HG03575 (cell line): ENCODE results near the gene BSG.
"Not testable (repeated sequence)": the region's sequence is repeated elsewhere in the genome, so short reads cannot be mapped to it uniquely, and the experiment has no call there.

Experiments
- ATAC-seq: cut with Tn5 transposase; IDR thresholded peaks from one replicate; pipeline ENCODE4 v1.9.1; 2021; ENCODE audit not compliant: unreplicated experiment, insufficient number of reproducible peaks, low FRiP score; ENCODE audit errors: extremely low read depth

The BSG gene

GRCh38 chr19:613732-614567, 41.6 kb downstream of the BSG start:
- no peak for ATAC-seq

GRCh38 chr19:615619-616018, 43.2 kb downstream of the BSG start:
- ATAC-seq = no peak

GRCh38 chr19:616062-616700, 43.8 kb downstream of the BSG start:
- no peak for ATAC-seq

DNA sequence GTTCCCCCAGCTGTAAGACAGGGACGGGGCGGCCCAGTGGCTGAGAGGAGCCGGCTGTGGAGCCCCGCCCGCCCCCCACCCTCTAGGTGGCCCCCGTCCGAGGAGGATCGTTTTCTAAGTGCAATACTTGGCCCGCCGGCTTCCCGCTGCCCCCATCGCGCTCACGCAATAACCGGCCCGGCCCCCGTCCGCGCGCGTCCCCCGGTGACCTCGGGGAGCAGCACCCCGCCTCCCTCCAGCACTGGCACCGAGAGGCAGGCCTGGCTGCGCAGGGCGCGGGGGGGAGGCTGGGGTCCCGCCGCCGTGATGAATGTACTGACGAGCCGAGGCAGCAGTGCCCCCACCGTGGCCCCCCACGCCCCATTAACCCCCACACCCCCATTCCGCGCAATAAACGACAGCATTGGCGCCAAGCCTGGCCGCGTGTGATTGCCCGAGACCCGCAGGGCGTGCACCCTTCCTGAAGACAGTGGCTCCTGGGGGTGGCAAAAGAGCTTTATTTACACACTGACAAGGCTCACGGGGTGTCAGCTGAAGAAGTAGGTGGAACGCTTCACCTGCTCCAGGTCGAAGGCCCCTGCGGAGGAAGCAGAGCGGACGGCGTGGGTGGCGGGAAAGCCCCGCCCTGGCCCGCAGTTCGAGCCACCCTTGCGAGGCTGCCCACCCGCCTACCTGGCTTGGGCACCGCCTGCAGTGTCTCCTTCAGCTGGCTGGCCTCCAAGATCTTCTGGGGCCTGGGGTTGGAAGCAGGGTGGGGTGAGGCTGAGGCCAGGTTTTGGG, 44.5 kb downstream of the BSG start:
- ATAC-seq = no peak

DNA sequence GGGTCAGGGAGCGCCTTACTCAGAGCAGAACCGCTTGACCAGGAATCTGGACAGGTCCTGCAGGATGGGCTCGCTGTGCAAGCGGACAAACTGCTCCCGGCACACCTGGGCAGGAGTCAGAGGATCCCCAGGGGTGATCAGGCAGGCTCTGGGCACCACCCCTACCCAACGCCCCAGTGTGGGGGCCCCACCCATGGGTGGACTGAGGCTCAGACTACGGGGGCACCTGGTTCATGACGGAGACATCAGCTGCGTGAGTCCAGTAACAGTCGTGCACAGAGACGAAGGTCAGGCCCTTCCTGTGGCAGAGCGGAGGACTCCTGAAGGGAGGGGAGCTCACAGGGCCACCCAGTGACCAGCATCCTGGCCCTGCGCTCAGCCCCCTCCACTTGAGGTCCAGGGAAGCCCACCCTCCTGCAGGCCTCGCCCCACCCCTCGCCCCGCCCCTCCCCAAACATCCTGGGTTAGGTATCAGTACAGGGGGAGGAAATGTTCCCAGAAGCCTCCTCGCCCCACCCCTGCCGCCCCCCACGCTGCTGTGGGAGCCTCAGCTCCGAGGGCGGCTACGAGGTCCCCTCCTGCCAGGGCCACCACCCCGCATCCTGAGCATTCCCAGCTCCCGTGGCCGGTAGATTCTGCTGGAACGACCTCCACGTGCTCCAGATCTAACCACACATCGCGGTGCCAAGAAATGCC, 45.3 kb downstream of the BSG start:
- no peak for ATAC-seq

DNA sequence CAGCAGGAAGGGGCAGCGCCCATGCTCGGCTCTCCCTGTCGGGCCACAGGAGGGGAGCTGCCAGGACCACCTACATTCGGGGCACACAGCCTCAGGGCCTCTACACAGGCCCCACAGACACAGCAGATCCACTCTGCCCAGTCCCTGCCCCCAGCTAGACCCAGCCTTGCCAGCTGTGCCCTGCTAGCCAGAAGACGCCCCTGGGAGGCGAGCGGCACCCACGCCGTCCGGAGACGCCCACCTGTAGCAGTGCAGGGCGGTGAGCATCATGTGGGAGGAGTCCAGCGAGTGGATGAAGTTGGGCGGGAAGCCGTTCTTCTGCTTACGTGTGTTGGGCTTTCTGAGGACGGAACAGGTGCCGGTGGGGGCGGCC, 45.8 kb downstream of the BSG start:
- no peak for ATAC-seq

DNA sequence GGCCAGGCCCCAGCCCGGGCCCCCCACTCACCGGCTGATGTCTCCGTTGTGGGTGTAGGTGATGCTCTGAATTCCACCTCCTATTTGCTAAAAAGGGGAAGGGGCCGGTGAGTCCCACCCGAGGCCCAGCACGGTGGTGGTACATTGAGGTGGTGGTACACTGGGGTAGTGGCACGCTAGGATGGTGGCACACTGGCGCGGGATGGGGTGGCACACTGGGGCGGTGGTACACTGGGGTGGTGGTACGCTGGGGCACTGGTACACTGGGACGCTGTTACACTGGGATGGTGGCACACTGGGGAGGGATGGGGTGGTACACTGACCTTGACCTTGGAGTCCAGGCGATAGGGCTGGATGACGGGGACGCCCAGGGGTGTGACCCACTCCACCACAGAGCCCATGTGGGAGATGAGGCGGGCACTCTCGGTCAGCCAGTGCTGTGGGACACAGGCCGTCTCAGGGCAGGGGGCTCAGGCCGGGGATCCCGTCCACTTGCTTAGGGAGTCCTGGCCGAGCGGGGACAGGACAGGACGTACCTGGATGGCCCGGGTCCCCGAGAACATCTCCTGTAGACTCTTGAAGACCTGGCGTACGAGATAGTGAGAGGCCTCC, 46.4 kb downstream of the BSG start:
- no peak for ATAC-seq

GRCh38 chr19:619286-620002, 47.0 kb downstream of the BSG start:
- no peak for ATAC-seq

GRCh38 chr19:620166-620862, 47.9 kb downstream of the BSG start:
- no peak for ATAC-seq

GRCh38 chr19:621191-621590, 48.8 kb downstream of the BSG start:
- ATAC-seq = not testable (repeated sequence)

DNA sequence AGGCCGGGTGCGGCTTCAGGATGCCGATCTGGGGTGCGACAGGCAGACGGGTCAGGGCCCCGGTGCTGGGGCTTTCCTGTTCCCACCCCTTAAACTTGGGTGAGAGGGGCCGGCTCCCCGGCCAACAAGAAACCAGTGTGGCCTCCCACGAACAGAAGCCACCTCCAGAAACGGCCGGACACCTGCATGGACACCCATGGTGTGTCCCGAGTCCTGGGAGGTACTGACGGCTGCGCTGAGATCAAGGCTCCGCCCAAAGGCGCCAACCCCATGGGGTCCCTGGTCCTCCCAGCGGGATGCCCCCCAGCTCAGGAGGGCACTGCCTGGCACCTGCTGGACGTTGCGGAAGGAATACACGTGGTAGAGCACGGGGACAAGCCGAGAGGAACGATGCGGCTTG, 49.4 kb downstream of the BSG start:
- no peak for ATAC-seq

GRCh38 chr19:622666-623065, 50.3 kb downstream of the BSG start:
- ATAC-seq = no peak

- ATAC-seq = no peak
Measured at GRCh38 chr19:623175-623916, 51.0 kb downstream of the BSG start.

DNA sequence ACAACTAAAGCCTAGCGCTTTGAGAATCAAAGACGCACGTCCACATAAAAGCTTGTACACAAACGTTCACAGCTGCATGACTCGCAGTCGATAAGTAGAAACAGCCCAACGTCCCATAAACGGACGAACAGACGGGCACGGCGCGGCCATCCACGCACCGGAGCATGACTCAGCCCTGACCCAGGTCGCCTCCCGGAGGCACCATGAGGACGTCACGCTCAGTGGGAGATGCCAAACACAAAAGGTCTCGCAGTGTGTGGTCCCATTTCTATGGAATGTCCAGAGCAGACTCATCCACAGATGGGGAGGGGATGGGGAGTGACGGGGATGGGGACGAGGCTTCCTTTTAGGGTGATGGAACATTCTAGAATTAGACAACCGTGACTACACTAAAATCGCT, 51.6 kb downstream of the BSG start:
- no peak for ATAC-seq

DNA sequence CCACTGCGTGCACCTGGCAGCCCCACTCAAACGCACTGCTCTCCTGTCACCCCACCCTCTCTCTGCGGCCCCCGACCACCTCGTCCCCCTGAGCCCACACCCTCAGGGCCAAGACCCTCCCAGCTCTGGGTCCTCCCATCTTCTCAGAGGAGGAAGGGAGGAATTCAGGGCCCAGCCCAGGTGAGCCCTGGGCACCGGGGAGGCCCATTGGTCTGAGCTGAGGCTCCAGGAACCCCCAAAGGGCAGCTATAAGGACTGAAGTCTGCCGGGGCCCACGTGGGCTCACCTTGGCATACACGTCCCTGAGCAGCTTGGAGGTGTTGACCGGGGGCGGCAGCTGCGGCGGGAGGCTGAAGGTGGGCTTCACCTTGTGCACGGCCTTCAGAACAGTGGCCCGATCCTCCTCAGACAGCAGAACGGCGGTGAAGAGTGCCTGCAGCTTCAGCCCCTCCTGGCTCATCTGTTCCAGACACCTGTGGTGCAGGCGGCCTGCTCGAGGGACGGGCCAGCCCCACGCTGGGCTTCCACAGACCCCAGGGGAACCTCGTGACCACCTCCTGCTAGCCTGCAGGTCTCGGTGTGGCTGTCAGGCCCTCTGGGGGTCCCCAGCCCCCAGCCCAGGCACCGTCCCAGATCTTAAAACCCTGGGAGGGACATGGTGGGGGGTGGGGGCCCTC, 52.2 kb downstream of the BSG start:
- ATAC-seq = no peak

GRCh38 chr19:625257-625656, 52.9 kb downstream of the BSG start:
- no peak for ATAC-seq

- ATAC-seq = not testable (repeated sequence)
Measured at GRCh38 chr19:626566-626965, 54.2 kb downstream of the BSG start.
